ENCODE results near the gene GEMIN4. TPM values are rescaled to one million over a fixed set of nuclear protein-coding genes. Genes with fewer than 3 reads are reported as not detected.

Gene GEMIN4
- total and polyA plus RNA-seq, 10 of the 15 experiments (the other 5 are each of a cell fraction or from before 2014, with no cell fraction given): 2.4 to 55.6 (median 34.5) TPM

GRCh38 chr17:740240-741017 is 11.6 kb downstream of the GEMIN4 start (continued):
- TF ChIP-seq SRF (IDR thresholded peaks at IDR 0.05; ENCODE audit: low read depth in 2 of 2, low read length in 2 of 2): no peak
- TF ChIP-seq RBBP5 (conservative IDR thresholded peaks at IDR 0.05): no peak
- TF ChIP-seq POLR2AphosphoS5 (IDR thresholded peaks at IDR 0.05; ENCODE audit: low read length): peak; percentile 51; the same call in 1 of the 2 replicates
- TF ChIP-seq PBX3 (IDR thresholded peaks at IDR 0.05; ENCODE audit: insufficient replicate concordance, low read depth, low read length): no peak
- no peak for TF ChIP-seq LARP7 (IDR thresholded peaks at IDR 0.05)
- no peak for TF ChIP-seq ASH2L (IDR thresholded peaks at IDR 0.05; ENCODE audit: borderline replicate concordance, low read depth)
- no peak for TF ChIP-seq IRF5 (IDR thresholded peaks at IDR 0.05; ENCODE audit: borderline replicate concordance)
- TF ChIP-seq BMI1 (IDR thresholded peaks at IDR 0.05; ENCODE audit: borderline replicate concordance): no peak
- peak; percentile 81; the same call in 1 of the 2 replicates for TF ChIP-seq NBN (IDR thresholded peaks at IDR 0.05)
- TF ChIP-seq USF2 (IDR thresholded peaks at IDR 0.05; ENCODE audit: borderline replicate concordance, low read depth, low read length): no peak
- TF ChIP-seq ATF3 (IDR thresholded peaks at IDR 0.05; ENCODE audit: borderline replicate concordance, extremely low read depth, low read depth, low read length): no peak
- no peak for TF ChIP-seq E2F8 (IDR thresholded peaks at IDR 0.05; ENCODE audit: low read depth, partially characterized antibody)
- peak; percentile 37; the same call in 1 of the 2 replicates for TF ChIP-seq CBFB (IDR thresholded peaks at IDR 0.05; ENCODE audit: low read depth)
- TF ChIP-seq KAT2A (conservative IDR thresholded peaks at IDR 0.05; ENCODE audit: control insufficient read depth, low read depth, low read length): no peak
- no peak for TF ChIP-seq CEBPB (IDR thresholded peaks at IDR 0.05; ENCODE audit: borderline replicate concordance in 1 of 2, low read depth in 2 of 2, low read length in 2 of 2)
- no peak for TF ChIP-seq REST (IDR thresholded peaks at IDR 0.05; ENCODE audit: low read depth, low read length)
- no peak for TF ChIP-seq SMARCA5 (IDR thresholded peaks at IDR 0.05)
- 0 out of 2 replicates have a peak, but pooled peaks have one; percentile 4 for TF ChIP-seq NRF1 (conservative IDR thresholded peaks at IDR 0.05; ENCODE audit: low read depth, low read length)
- no peak for TF ChIP-seq CBX3 (IDR thresholded peaks at IDR 0.05; ENCODE audit: borderline replicate concordance, low read depth)
